ENCODE data around the gene RPUSD4.

The RPUSD4 gene

DNA sequence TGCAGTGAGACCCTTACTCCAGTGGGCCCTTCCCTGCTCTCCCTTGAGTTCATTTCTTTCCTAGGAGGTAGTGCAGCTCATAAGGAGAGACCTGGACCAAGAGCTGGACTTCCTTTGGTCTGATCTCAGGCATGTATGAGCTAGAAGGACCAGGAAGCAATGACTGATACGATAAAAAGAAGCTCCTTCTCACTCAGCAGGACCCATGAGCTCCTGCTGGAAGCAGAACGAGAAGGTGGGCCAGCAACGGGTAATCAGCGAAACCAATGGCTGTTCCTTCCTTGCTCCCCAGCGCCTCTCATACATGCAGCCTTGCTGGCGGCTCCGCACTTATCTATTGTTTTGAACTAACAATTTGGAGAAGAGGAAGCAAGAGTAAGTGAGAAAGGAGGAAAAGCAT lies 56.8 kb downstream of the RPUSD4 start:
- H3K9me3 ChIP-seq: no peaks in the 10 kb centered on the region
- no peak overlapping the region for H3K4me3 ChIP-seq (ENCODE audit: low read depth, low read length)
- no peaks in the 10 kb centered on the region for H3K4me1 ChIP-seq
- TF ChIP-seq, protein P1, sequence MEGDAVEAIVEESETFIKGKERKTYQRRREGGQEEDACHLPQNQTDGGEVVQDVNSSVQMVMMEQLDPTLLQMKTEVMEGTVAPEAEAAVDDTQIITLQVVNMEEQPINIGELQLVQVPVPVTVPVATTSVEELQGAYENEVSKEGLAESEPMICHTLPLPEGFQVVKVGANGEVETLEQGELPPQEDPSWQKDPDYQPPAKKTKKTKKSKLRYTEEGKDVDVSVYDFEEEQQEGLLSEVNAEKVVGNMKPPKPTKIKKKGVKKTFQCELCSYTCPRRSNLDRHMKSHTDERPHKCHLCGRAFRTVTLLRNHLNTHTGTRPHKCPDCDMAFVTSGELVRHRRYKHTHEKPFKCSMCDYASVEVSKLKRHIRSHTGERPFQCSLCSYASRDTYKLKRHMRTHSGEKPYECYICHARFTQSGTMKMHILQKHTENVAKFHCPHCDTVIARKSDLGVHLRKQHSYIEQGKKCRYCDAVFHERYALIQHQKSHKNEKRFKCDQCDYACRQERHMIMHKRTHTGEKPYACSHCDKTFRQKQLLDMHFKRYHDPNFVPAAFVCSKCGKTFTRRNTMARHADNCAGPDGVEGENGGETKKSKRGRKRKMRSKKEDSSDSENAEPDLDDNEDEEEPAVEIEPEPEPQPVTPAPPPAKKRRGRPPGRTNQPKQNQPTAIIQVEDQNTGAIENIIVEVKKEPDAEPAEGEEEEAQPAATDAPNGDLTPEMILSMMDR (IDR thresholded peaks at IDR 0.05; ENCODE audit: low read depth, low read length): no peak
- no peaks in the 10 kb centered on the region for H3K36me3 ChIP-seq
- H3K27me3 ChIP-seq: no peaks in the 10 kb centered on the region
- DNase-seq: no peak

DNA sequence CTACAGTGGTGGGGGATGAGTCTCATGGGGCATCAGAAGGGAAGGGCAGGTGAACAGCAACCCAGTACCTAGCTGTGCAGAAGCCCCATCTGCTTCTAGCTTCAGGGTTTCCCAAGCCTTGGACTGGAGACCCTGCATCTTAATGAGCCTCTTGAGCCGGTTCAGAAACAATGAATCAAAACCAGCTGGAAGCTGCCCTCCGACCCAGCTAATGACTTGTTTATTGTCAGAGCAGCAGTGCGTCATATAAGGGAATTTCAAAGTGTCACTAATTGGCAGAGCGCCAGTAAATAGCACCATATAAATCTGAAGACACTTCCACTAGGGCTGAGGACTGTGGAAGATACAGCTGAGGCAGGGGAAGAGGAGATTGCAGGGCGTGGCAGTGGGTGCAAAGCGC lies 57.5 kb downstream of the RPUSD4 start:
- Histone ChIP-seq H3K4me1 (no peaks in the 10 kb centered on the region), H3K9me3 (no peaks in the 10 kb centered on the region), H3K27me3 (no peaks in the 10 kb centered on the region), H3K4me3 (ENCODE audit: low read depth, low read length) (no peak overlapping the region), H3K36me3 (no peaks in the 10 kb centered on the region)
- TF ChIP-seq, protein P1 (IDR thresholded peaks at IDR 0.05; ENCODE audit: low read depth, low read length): no peak
- DNase-seq: no peak

DNA sequence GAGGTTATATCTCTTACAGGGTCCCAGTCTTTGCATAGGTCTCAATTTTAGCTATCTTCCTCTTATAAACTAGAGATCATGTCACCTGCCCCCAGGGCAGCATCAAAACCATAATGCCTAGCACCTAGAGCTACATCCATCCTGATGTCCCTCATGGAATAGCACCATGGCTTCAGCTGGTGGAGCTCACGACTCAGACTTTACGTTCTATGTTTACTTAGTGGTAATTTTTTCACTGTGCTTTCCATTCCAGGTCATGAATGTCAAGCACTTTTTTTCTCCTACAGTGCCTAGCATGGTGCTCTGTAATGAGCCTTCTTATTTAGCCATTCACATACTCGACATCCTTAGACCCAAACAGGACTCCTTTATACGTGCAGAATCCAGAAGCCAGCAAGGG lies 58.4 kb downstream of the RPUSD4 start:
- no peak overlapping the region for H3K4me3 ChIP-seq (ENCODE audit: low read depth, low read length)
- TF ChIP-seq, protein P1 (IDR thresholded peaks at IDR 0.05; ENCODE audit: low read depth, low read length): no peak
- no peaks in the 10 kb centered on the region for H3K36me3 ChIP-seq
- H3K9me3 ChIP-seq: no peaks in the 10 kb centered on the region
- H3K27me3 ChIP-seq: no peaks in the 10 kb centered on the region
- DNase-seq: no peak
- H3K4me1 ChIP-seq: no peaks in the 10 kb centered on the region

DNA sequence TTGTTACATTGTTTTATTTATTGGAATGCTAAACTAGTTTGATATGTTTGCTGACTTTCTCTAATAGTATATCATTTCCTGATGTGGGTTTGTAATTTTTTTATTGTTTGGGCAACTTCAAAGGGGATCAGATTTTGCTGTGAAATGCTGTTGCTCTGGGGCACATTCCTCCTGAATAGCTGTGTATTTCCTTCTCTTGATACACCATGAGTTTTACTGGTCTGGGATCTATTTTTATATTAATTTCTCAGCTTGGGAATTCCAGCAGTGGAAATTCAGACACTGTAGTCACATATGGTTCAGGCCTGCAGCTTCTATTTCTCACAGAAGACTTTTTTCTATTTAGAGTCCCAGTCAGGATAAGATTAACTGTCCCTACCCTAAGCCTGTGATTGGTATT lies 58.9 kb downstream of the RPUSD4 start:
- TF ChIP-seq, protein P1 (IDR thresholded peaks at IDR 0.05; ENCODE audit: low read depth, low read length): no peak
- Histone ChIP-seq H3K36me3 (no peaks in the 10 kb centered on the region), H3K27me3 (no peaks in the 10 kb centered on the region), H3K4me3 (ENCODE audit: low read depth, low read length) (no peak overlapping the region), H3K4me1 (no peaks in the 10 kb centered on the region), H3K9me3 (no peaks in the 10 kb centered on the region)
- no peak for DNase-seq

DNA sequence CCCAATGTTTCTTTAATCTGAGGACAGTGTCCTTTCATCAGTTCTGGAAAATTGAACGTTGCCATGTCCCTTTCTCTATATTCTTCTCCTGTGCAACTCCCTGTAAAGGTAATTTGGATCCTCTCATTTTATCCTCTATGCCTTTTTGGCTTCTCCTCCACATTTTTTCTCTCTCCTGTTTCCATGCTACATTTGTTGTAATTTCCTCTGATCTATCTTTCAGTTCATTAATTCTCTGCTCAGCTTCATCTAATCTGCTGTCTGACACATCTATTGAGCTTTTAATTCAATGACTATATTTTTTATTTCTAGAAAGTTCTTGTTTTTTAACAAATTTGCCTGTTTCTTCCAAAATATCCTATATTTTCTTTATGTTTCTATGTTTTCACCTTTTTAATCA lies 59.3 kb downstream of the RPUSD4 start:
- Histone ChIP-seq H3K36me3 (no peaks in the 10 kb centered on the region), H3K27me3 (no peaks in the 10 kb centered on the region), H3K4me1 (no peaks in the 10 kb centered on the region), H3K4me3 (ENCODE audit: low read depth, low read length) (no peak overlapping the region), H3K9me3 (no peaks in the 10 kb centered on the region)
- TF ChIP-seq, protein P1 (IDR thresholded peaks at IDR 0.05; ENCODE audit: low read depth, low read length): no peak
- DNase-seq: no peak

All from BE2C (cell line).